Daoy (cell line): ENCODE data around the gene CD40. TPM values are rescaled to one million over a fixed set of nuclear protein-coding genes. Genes with fewer than 3 reads are reported as not detected.

Source experiments
- DNase-seq: peaks from one replicate; pipeline ENCODE4 v3.0.0-alpha.2; 2015; ENCODE audit warnings: low read depth
- total RNA-seq: library from RNA; depleted of rRNA; stranded (reverse); fragments of >200 nt; shearing (Covaris generic); gene quantifications from 2 replicates; pipeline ENCODE4 v1.2.3, GENCODE V29; 2014; rRNA removed

CD40 gene
- total RNA-seq, 1 experiment from 2014 or later, result 0.06 TPM

GRCh38 chr20:46173652-46174468 is 55.7 kb downstream of the CD40 start:
- DNase-seq, result no peak

- DNase-seq, result peak; percentile 75
Measured at GRCh38 chr20:46174469-46175126, 56.5 kb downstream of the CD40 start.

- DNase-seq, result no peak
Measured at GRCh38 chr20:46175127-46175494, 57.0 kb downstream of the CD40 start.

- no peak for DNase-seq
Measured at GRCh38 chr20:46176739-46177378, 58.7 kb downstream of the CD40 start.

GRCh38 chr20:46177768-46178167 is 59.7 kb downstream of the CD40 start:
- no peak for DNase-seq

GRCh38 chr20:46178891-46179290 is 60.8 kb downstream of the CD40 start:
- DNase-seq, result no peak

Other genes starting within 250 kb of the CD40 start
- 5.9 and 6.8 TPM in 2 replicates for gene ZSWIM1, start 237.1 kb upstream of the CD40 start, total RNA-seq
- not detected in 2 replicates for gene SPATA25, start 230.7 kb upstream of the CD40 start, total RNA-seq
- gene NEURL2, start 227.1 kb upstream of the CD40 start, total RNA-seq, result 0.42 and 2.3 TPM in 2 replicates
- 25.4 and 34.7 TPM in 2 replicates for gene CTSA, start 227.0 kb upstream of the CD40 start, total RNA-seq
- 0.30 and 0.80 TPM in 2 replicates for gene PLTP, start 206.2 kb upstream of the CD40 start, total RNA-seq
- 2.7 and 3.6 TPM in 2 replicates for gene PCIF1, start 183.6 kb upstream of the CD40 start, total RNA-seq
- 9.5 and 12.1 TPM in 2 replicates for gene ZNF335, start 146.1 kb upstream of the CD40 start, total RNA-seq
- 2.8 and 6.8 TPM in 2 replicates for gene MMP9, start 109.4 kb upstream of the CD40 start, total RNA-seq
- gene SLC12A5, start 89.1 kb upstream of the CD40 start, total RNA-seq, result 0.54 TPM in 1 of 2 replicates, not detected in the other
- gene NCOA5, start 28.4 kb upstream of the CD40 start, total RNA-seq, result 25.3 and 28.0 TPM in 2 replicates
- gene CDH22, start 190.2 kb downstream of the CD40 start, total RNA-seq, result under 0.01 TPM in 1 of 2 replicates, not detected in the other